ENCODE data around the gene NFIB. TPM values are rescaled to one million over a fixed set of nuclear protein-coding genes. Genes with fewer than 3 reads are reported as not detected.
A peak's percentile ranks its signal among the peaks of the same experiment; 100 is the strongest.

Gene NFIB
- total and polyA plus RNA-seq, 2 donors (not counting 3 experiments of a cell fraction or from before 2014, with no cell fraction given): 26.4 to 174 TPM

- Histone ChIP-seq H3K27me3 (ENCODE audit: control insufficient read depth in 2 of 2, insufficient read depth in 2 of 2, low read length in 2 of 2) (no peaks in the 10 kb centered on the region), H3K9me3 (replicated peaks; ENCODE audit: control insufficient read depth, insufficient read depth, low read length) (no peaks in the 10 kb centered on the region), H3K36me3 (ENCODE audit: control insufficient read depth in 2 of 2, extremely low read depth in 1 of 2, insufficient read depth in 2 of 2, low read length in 2 of 2) (peaks cover 0 to 4% of the 10 kb centered on the region in 2 experiments), H3K4me1 (ENCODE audit: control insufficient read depth, extremely low read depth, insufficient read depth, low read length) (peaks cover 4% of the 10 kb centered on the region), H3K9ac (replicated peaks; ENCODE audit: extremely low read depth, insufficient read depth, low read length) (no peak overlapping the region), H3K79me2 (ENCODE audit: control insufficient read depth, insufficient read depth, low read length) (no peaks in the 10 kb centered on the region), H3K4me3 (replicated peaks in 1 of 3; ENCODE audit: insufficient read depth in 1 of 3, low read depth in 1 of 3, low read length in 3 of 3) (no peak overlapping the region), H4K20me1 (replicated peaks; ENCODE audit: control insufficient read depth, extremely low read depth, insufficient read depth, low read length) (no peaks in the 10 kb centered on the region), H3K4me2 (ENCODE audit: insufficient read depth, low read length) (no peak overlapping the region), H3K9me1 (replicated peaks; ENCODE audit: control insufficient read depth, extremely low read depth, insufficient read depth, low read length) (no peaks in the 10 kb centered on the region), H2AFZ (ENCODE audit: low read depth, low read length) (no peak overlapping the region), H3K27ac (ENCODE audit: insufficient read depth, low read depth, low read length) (no peak overlapping the region)
- dilution Hi-C loops (cut with MboI; ENCODE audit: extremely low pct_ligation_motif_present, low sequenced_read_pairs) (no loop called here), intact Hi-C loops (cut with micrococcal nuclease) (no loop called here)
- CTCF ChIA-PET: interaction anchor here (1.6 kb wide), 1 partner anchor 660 kb away, joined by 4 read pairs; no protein-coding TSS in a partner anchor
- no peak for FAIRE-seq
- TSS peak; percentile 9 for BruUV-seq (replicated peaks)
- POLR2A ChIA-PET: no interaction called here
- DNase-seq (ENCODE audit: low read depth, low spot score): no peak
- TF ChIP-seq JUN (IDR thresholded peaks at IDR 0.05; ENCODE audit: borderline replicate concordance, insufficient read depth, insufficient read length, low read depth) (no peak), FOS (IDR thresholded peaks at IDR 0.05; ENCODE audit: borderline replicate concordance, insufficient read depth, low read length) (no peak), POLR2AphosphoS5 (IDR thresholded peaks at IDR 0.05; ENCODE audit: insufficient read depth, low read depth, low read length) (no peak), GATA2 (IDR thresholded peaks at IDR 0.05; ENCODE audit: insufficient read depth, insufficient read length, low read depth, low read length) (no peak), POLR2A (IDR thresholded peaks at IDR 0.05; ENCODE audit: low read depth, low read length) (no peak), MYC (IDR thresholded peaks at IDR 0.05; ENCODE audit: low read depth, low read length) (no peak), EZH2 (IDR thresholded peaks at IDR 0.05; ENCODE audit: borderline replicate concordance, low read depth, low read length, severe bottlenecking) (no peak)
- TF ChIP-seq, protein P1, sequence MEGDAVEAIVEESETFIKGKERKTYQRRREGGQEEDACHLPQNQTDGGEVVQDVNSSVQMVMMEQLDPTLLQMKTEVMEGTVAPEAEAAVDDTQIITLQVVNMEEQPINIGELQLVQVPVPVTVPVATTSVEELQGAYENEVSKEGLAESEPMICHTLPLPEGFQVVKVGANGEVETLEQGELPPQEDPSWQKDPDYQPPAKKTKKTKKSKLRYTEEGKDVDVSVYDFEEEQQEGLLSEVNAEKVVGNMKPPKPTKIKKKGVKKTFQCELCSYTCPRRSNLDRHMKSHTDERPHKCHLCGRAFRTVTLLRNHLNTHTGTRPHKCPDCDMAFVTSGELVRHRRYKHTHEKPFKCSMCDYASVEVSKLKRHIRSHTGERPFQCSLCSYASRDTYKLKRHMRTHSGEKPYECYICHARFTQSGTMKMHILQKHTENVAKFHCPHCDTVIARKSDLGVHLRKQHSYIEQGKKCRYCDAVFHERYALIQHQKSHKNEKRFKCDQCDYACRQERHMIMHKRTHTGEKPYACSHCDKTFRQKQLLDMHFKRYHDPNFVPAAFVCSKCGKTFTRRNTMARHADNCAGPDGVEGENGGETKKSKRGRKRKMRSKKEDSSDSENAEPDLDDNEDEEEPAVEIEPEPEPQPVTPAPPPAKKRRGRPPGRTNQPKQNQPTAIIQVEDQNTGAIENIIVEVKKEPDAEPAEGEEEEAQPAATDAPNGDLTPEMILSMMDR (IDR thresholded peaks at IDR 0.05; ENCODE audit: extremely low read depth in 1 of 2, insufficient read depth in 1 of 2, low read depth in 1 of 2, low read length in 2 of 2): no peak
- TF ChIP-seq, protein P2, sequence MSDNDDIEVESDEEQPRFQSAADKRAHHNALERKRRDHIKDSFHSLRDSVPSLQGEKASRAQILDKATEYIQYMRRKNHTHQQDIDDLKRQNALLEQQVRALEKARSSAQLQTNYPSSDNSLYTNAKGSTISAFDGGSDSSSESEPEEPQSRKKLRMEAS (IDR thresholded peaks at IDR 0.05; ENCODE audit: insufficient read depth, insufficient read length): no peak
Observed at GRCh38 chr9:14087576-14087975, 226.4 kb downstream of the NFIB start.

All from endothelial cell of umbilical vein (primary cell).